Stimulated activated effector memory CD8-positive, alpha-beta T cell treated with anti-CD3 and anti-CD28 coated beads, Interleukin-12 subunit alpha, Interleukin-12 subunit beta, amount 100 ng/mL, for 72 hours (primary cell): ENCODE data around the gene MGA.
"Not testable (repeated sequence)": the region's sequence is repeated elsewhere in the genome, so short reads cannot be mapped to it uniquely, and the experiment has no call there.

Source experiments
- ATAC-seq: fragments of 150-1000 bp; cut with Tn5 transposase; 2 replicates; pipeline ENCODE4 v1.10.0; 2021
- DNase-seq, 2 donors: peaks; one replicate each; pipeline ENCODE4 v3.0.0; 2021 to 2022; ENCODE audit warnings: low spot score in 2 of 2
- H3K27ac Mint-ChIP-seq: one replicate; pipeline ENCODE4 v1.8.0; 2022; ENCODE audit warnings: mild to moderate bottlenecking, mixed read lengths
- H3K36me3 Mint-ChIP-seq: one replicate; pipeline ENCODE4 v1.8.0; 2022; ENCODE audit warnings: mild to moderate bottlenecking, mixed read lengths
- H3K4me1 Mint-ChIP-seq: one replicate; pipeline ENCODE4 v1.8.0; 2022; ENCODE audit warnings: mixed read lengths
- H3K4me3 Mint-ChIP-seq: one replicate; pipeline ENCODE4 v1.8.0; 2022; ENCODE audit warnings: mild to moderate bottlenecking, mixed read lengths
- H3K9me3 Mint-ChIP-seq: one replicate; pipeline ENCODE4 v1.8.0; 2022; ENCODE audit warnings: mixed read lengths

MGA gene

DNA sequence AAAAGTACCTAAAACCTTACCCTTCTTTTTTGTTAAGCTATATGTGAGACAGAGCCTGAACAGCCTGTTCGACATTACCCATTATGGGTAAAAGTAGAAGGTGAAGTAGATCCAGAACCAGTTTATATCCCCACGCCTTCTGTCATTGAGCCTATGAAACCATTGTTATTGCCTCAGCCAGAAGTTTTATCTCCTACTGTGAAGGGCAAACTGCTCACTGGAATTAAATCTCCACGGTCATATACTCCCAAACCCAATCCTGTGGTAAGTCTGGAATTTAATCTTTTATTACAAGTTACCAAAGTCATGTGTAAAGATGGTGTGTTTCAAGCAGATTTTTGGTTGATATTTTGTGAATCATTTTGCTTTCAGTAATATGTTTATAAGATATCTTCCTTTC lies 66.9 kb downstream of the MGA start:
- no peaks in the 10 kb centered on the region for H3K4me1 Mint-ChIP-seq
- H3K36me3 Mint-ChIP-seq: peaks cover 39% of the 10 kb centered on the region
- DNase-seq (no peak), ATAC-seq (no peak)
- H3K27ac Mint-ChIP-seq: no peak overlapping the region
- H3K4me3 Mint-ChIP-seq: no peak overlapping the region
- no peaks in the 10 kb centered on the region for H3K9me3 Mint-ChIP-seq

DNA sequence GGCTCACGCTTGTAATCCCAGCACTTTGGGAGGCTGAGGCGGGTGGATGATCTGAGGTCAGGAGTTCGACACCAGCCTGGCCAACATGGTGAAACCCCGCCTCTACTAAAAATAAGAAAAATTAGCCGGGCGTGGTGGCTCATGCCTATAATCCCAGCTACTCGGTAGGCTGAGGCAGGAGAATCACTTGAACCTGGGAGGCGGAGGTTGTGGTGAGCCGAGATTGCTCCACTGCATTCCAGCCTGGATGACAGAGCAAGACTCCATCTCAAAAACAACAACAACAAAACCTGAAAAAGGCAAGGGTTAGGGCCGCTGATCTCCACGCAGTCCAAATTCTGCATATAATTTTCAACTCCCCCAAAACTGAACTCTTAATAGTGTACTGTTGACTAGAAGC lies 67.9 kb downstream of the MGA start:
- ATAC-seq, DNase-seq, H3K27ac Mint-ChIP-seq, H3K4me1 Mint-ChIP-seq, H3K9me3 Mint-ChIP-seq, H3K4me3 Mint-ChIP-seq: not testable (repeated sequence)
- H3K36me3 Mint-ChIP-seq: peaks cover 45% of the 10 kb centered on the region

- Mint-ChIP-seq H3K9me3 (no peaks in the 10 kb centered on the region), H3K27ac (no peak overlapping the region), H3K4me1 (no peaks in the 10 kb centered on the region), H3K36me3 (peaks cover 65% of the 10 kb centered on the region), H3K4me3 (no peak overlapping the region)
- no peak for ATAC-seq
- no peak for DNase-seq
Observed at GRCh38 chr15:41730543-41730942, 70.3 kb downstream of the MGA start.

DNA sequence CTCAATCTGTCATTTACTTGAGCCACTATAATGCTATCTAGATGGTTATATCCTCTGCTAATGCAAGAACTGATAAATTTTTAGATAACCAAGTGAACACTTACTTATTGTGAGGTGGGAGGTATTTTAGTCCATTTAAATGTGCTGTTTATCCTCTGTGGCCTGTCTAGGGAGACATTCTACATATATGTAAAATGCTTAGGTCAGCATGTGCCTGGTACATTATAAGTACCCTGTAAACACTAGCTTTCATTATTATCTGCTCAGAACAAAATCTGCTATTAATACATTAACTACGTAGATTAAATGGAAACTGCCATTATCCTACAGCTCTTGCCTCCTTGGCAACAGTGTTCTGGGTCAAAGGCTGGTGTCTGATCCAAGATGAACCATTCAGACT lies 72.3 kb downstream of the MGA start:
- DNase-seq (no peak), ATAC-seq (no peak)
- no peaks in the 10 kb centered on the region for H3K9me3 Mint-ChIP-seq
- no peak overlapping the region for H3K27ac Mint-ChIP-seq
- H3K4me1 Mint-ChIP-seq: no peaks in the 10 kb centered on the region
- peaks cover 75% of the 10 kb centered on the region for H3K36me3 Mint-ChIP-seq
- no peak overlapping the region for H3K4me3 Mint-ChIP-seq

GRCh38 chr15:41734079-41734478 lies 73.9 kb downstream of the MGA start:
- DNase-seq: no peak
- ATAC-seq: no peak
- H3K36me3 Mint-ChIP-seq: peaks cover 78% of the 10 kb centered on the region
- no peaks in the 10 kb centered on the region for H3K9me3 Mint-ChIP-seq
- no peaks in the 10 kb centered on the region for H3K4me1 Mint-ChIP-seq
- H3K4me3 Mint-ChIP-seq: no peak overlapping the region
- H3K27ac Mint-ChIP-seq: no peak overlapping the region

GRCh38 chr15:41735046-41735445 lies 74.8 kb downstream of the MGA start:
- H3K36me3 Mint-ChIP-seq: peaks cover 76% of the 10 kb centered on the region
- H3K4me1 Mint-ChIP-seq: no peaks in the 10 kb centered on the region
- ATAC-seq (no peak), DNase-seq (no peak)
- no peak overlapping the region for H3K27ac Mint-ChIP-seq
- H3K9me3 Mint-ChIP-seq: no peaks in the 10 kb centered on the region
- H3K4me3 Mint-ChIP-seq: no peak overlapping the region

- H3K4me1 Mint-ChIP-seq, DNase-seq, H3K4me3 Mint-ChIP-seq, H3K27ac Mint-ChIP-seq, H3K9me3 Mint-ChIP-seq, ATAC-seq: not testable (repeated sequence)
- peaks cover 76% of the 10 kb centered on the region for H3K36me3 Mint-ChIP-seq
Observed at GRCh38 chr15:41735492-41735891, 75.3 kb downstream of the MGA start.

GRCh38 chr15:41746802-41747201 lies 86.6 kb downstream of the MGA start:
- no peaks in the 10 kb centered on the region for H3K4me1 Mint-ChIP-seq
- ATAC-seq: no peak
- H3K27ac Mint-ChIP-seq: peak overlapping the region; percentile 29
- peaks cover 95% of the 10 kb centered on the region for H3K36me3 Mint-ChIP-seq
- no peak overlapping the region for H3K4me3 Mint-ChIP-seq
- no peak for DNase-seq
- no peaks in the 10 kb centered on the region for H3K9me3 Mint-ChIP-seq

DNA sequence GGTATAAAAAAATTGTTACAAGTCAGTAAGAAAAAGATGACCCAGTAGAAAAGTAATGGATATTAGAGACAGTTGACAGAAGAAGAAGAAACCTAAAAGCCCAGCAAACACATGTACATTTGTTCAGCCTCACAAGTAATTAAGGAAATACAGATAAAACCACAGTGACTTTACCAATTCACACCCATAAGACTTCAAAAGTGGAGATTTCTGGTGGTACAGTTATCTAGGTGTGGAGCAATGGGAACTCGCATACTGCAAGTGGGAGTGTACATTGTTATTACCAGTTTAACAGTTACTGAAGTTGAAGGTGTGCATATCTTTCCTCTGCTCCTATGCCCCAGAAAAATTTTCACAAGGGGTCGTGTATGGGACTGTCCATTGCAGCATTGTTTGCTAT lies 96.0 kb downstream of the MGA start:
- Mint-ChIP-seq H3K4me1 (no peaks in the 10 kb centered on the region), H3K27ac (no peak overlapping the region), H3K9me3 (no peaks in the 10 kb centered on the region), H3K4me3 (no peak overlapping the region), H3K36me3 (peaks cover 90% of the 10 kb centered on the region)
- ATAC-seq (no peak), DNase-seq (no peak)

- H3K4me3 Mint-ChIP-seq: peak overlapping the region; percentile 90
- peak; percentile 14 to 64 for DNase-seq
- H3K4me1 Mint-ChIP-seq: peaks cover 41% of the 10 kb centered on the region
- H3K36me3 Mint-ChIP-seq: peaks cover 16% of the 10 kb centered on the region
- peak; percentile 15 for ATAC-seq
- no peaks in the 10 kb centered on the region for H3K9me3 Mint-ChIP-seq
- peak overlapping the region; percentile 96 for H3K27ac Mint-ChIP-seq
Observed at GRCh38 chr15:41772720-41773331, 112.6 kb downstream of the MGA start.

GRCh38 chr15:41773332-41773728 lies 113.1 kb downstream of the MGA start:
- Mint-ChIP-seq H3K36me3 (peaks cover 12% of the 10 kb centered on the region), H3K9me3 (no peaks in the 10 kb centered on the region), H3K4me1 (peaks cover 46% of the 10 kb centered on the region), H3K27ac (peak overlapping the region; percentile 96), H3K4me3 (peak overlapping the region; percentile 90)
- ATAC-seq: no peak
- no peak for DNase-seq

DNA sequence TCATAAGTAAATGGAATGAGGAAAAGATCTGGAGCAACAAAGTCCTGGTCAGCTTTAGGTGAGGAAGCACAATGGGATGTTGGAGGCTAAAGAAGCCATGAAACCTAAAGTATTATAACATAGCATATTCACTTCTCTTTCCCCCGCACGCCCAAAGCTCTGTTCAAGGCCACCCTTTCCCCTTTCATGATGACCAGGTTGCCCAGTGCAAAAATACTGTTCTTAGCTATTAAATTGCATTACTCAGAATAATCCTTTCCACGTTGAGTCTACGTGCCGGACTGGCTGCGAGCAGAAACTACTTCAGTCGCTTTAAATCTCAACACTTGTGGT lies 113.5 kb downstream of the MGA start:
- DNase-seq (no peak), ATAC-seq (no peak)
- Mint-ChIP-seq H3K4me1 (peaks cover 49% of the 10 kb centered on the region), H3K9me3 (no peaks in the 10 kb centered on the region), H3K36me3 (peaks cover 8% of the 10 kb centered on the region), H3K4me3 (peak overlapping the region; percentile 90), H3K27ac (peak overlapping the region; percentile 96)

GRCh38 chr15:41774062-41774881 lies 114.1 kb downstream of the MGA start, which contains the start of gene MAPKBP1:
Gene MAPKBP1, plus strand, starts transcription at chr15:41774484. Its CDS starts 792 bp downstream, at chr15:41775276.
- H3K4me3 Mint-ChIP-seq: peak within 1 kb of the TSS; percentile 90
- H3K36me3 Mint-ChIP-seq: peaks cover 4% of the 10 kb centered on the region
- H3K9me3 Mint-ChIP-seq: no peaks in the 10 kb centered on the region
- H3K4me1 Mint-ChIP-seq: peaks cover 54% of the 10 kb centered on the region
- peak; percentile 91 to 98 for DNase-seq
- ATAC-seq: peak; percentile 92
- H3K27ac Mint-ChIP-seq: peak within 1 kb of the TSS; percentile 96

- Mint-ChIP-seq H3K27ac (peak overlapping the region; percentile 96), H3K4me1 (peaks cover 61% of the 10 kb centered on the region), H3K36me3 (peaks cover 8% of the 10 kb centered on the region), H3K9me3 (no peaks in the 10 kb centered on the region), H3K4me3 (peak overlapping the region; percentile 90)
- no peak for DNase-seq
- ATAC-seq: no peak
Observed at GRCh38 chr15:41774882-41775417, 114.7 kb downstream of the MGA start.

DNA sequence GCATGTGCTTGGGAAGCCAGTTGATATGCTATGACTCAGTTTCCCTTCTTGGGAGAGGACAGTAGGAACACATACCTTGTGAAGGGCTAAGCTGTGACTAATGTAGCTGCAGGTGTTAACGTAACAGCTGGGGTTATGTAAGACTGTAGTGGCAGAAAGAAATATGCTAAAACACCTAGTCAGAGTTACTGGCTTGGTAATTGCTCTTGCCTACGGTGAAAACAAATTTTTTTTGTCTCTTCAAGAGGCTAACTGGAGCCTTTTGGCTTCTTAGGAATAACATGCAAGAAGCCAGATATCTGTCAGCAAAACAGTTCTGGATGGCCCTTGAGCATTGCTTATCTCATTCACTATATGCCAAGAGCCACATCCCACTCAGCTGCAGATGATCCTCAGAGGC lies 115.4 kb downstream of the MGA start:
- peaks cover 65% of the 10 kb centered on the region for H3K4me1 Mint-ChIP-seq
- no peak for ATAC-seq
- DNase-seq: no peak
- H3K36me3 Mint-ChIP-seq: peaks cover 13% of the 10 kb centered on the region
- H3K4me3 Mint-ChIP-seq: peak overlapping the region; percentile 90
- H3K27ac Mint-ChIP-seq: peak overlapping the region; percentile 96
- no peaks in the 10 kb centered on the region for H3K9me3 Mint-ChIP-seq

GRCh38 chr15:41777421-41777973 lies 117.3 kb downstream of the MGA start:
- DNase-seq (no peak), ATAC-seq (no peak)
- H3K9me3 Mint-ChIP-seq: no peaks in the 10 kb centered on the region
- H3K36me3 Mint-ChIP-seq: peaks cover 16% of the 10 kb centered on the region
- H3K4me1 Mint-ChIP-seq: peaks cover 65% of the 10 kb centered on the region
- H3K27ac Mint-ChIP-seq: peak overlapping the region; percentile 27
- no peak overlapping the region for H3K4me3 Mint-ChIP-seq
